Panc1 (cell line): ENCODE measurements around the gene PGC. TPM values are rescaled to one million over a fixed set of nuclear protein-coding genes. Genes with fewer than 3 reads are reported as not detected.
A peak's percentile ranks its signal among the peaks of the same experiment; 100 is the strongest.

Experiments
- ATAC-seq: fragments of 200-7000 bp; cut with Tn5 transposase; 2 replicates; pipeline ENCODE4 v1.9.1; 2020; ENCODE audit warnings: mild to moderate bottlenecking, moderate library complexity
- BruUV-seq: library from RNA; stranded (reverse); fragments of 400-500 nt; replicated peaks from 2 replicates; lab custom pipeline; 2021; lab: Mats Ljungman, UMichigan
- CTCF ChIA-PET: fragments of 300-600 bp; sonication (Branson Sonifier 250); formaldehyde crosslinking; loops from one replicate; lab custom pipeline; 2022; ENCODE audit warnings: antibody characterized with exemption; lab: Charles Lee
- POLR2A ChIA-PET: fragments of 300-600 bp; sonication (Branson Sonifier 250); formaldehyde crosslinking; loops from one replicate; lab custom pipeline; 2022; ENCODE audit warnings: antibody characterized with exemption; lab: Charles Lee
- DNase-seq: peaks from one replicate; pipeline ENCODE4 v3.0.0-alpha.2; 2010; ENCODE audit warnings: low read depth, low spot score
- H3K27ac ChIP-seq: 2 replicates; pipeline ENCODE4 v1.5.1; 2011; ENCODE audit warnings: mild to moderate bottlenecking, low read length, inconsistent platforms
- H3K27me3 ChIP-seq: fragments of 200-500 bp; sonication (Bioruptor generic); 2 replicates; pipeline ENCODE4 v1.6.0; 2014; ENCODE audit warnings: low read length, inconsistent platforms; ENCODE audit not compliant: control insufficient read depth, insufficient read depth
- H3K36me3 ChIP-seq: fragments of 200-500 bp; sonication (Bioruptor generic); 2 replicates; pipeline ENCODE4 v1.5.1; 2014; ENCODE audit warnings: inconsistent platforms, mild to moderate bottlenecking, low read length, moderate library complexity; ENCODE audit not compliant: control insufficient read depth, insufficient read depth
- H3K4me1 ChIP-seq: 2 replicates; pipeline ENCODE4 v1.5.1; 2011; ENCODE audit warnings: inconsistent platforms, mild to moderate bottlenecking, low read length, moderate library complexity; ENCODE audit not compliant: control insufficient read depth, insufficient read depth
- H3K4me3 ChIP-seq, 2 experiments: 2 replicates each; pipeline ENCODE4 v1.5.1; 2011 to 2012; ENCODE audit warnings: low read depth in 2 of 2, low read length in 2 of 2, mild to moderate bottlenecking in 2 of 2, inconsistent platforms in 1 of 2, moderate library complexity in 1 of 2
- H3K9me3 ChIP-seq: fragments of 200-500 bp; sonication (Bioruptor generic); 2 replicates; pipeline ENCODE4 v1.5.1; 2014; ENCODE audit warnings: low read depth, mild to moderate bottlenecking, inconsistent platforms, low read length, moderate library complexity; ENCODE audit not compliant: control insufficient read depth, insufficient read depth
- POLR2AphosphoS5 ChIP-seq: IDR thresholded peaks from 2 replicates; pipeline ENCODE4 v1.6.1; 2012; ENCODE audit warnings: mild to moderate bottlenecking, low read depth, low read length, moderate library complexity
- SIN3A ChIP-seq: IDR thresholded peaks from 2 replicates; pipeline ENCODE4 v1.6.1; 2012; ENCODE audit warnings: low read depth, mild to moderate bottlenecking, low read length, moderate library complexity, borderline replicate concordance; ENCODE audit not compliant: insufficient read depth
- TCF7L2 ChIP-seq: IDR thresholded peaks from 2 replicates; pipeline ENCODE4 v1.6.1; 2011; ENCODE audit warnings: mild to moderate bottlenecking, low read depth, low read length, inconsistent platforms
- in situ Hi-C: cut with HindIII; loops from 2 replicates; pipeline ENCODE4 v1.10.0; 2016; ENCODE audit warnings: low sequenced_read_pairs, low pct_unique_long_range_greater_than_20kb
- intact Hi-C: fragments of 100-400 bp; cut with micrococcal nuclease; formaldehyde crosslinking; loops from one replicate; pipeline ENCODE4 v1.10.0; 2022; ENCODE audit not compliant: unreplicated experiment
- total RNA-seq: library from RNA; stranded (reverse); gene quantifications from one replicate; pipeline ENCODE4 v1.2.1, GENCODE V29; 2021; ENCODE audit not compliant: unreplicated experiment
- TF ChIP-seq, protein P1 (sequence below): fragments of 450-650 bp; IDR thresholded peaks from 2 replicates; pipeline ENCODE4 v1.5.1; 2017; ENCODE audit warnings: mild to moderate bottlenecking
- TF ChIP-seq, protein P2 (sequence below), 2 experiments: IDR thresholded peaks; 2 replicates each; pipeline ENCODE4 v1.6.1; 2011 to 2012; ENCODE audit warnings: low read depth in 2 of 2, control low read depth in 1 of 2, low read length in 1 of 2, mild to moderate bottlenecking in 1 of 2, moderate library complexity in 1 of 2; ENCODE audit not compliant: insufficient read depth in 1 of 2

The PGC gene
- total RNA-seq, 1 experiment from 2014 or later: 0.18 TPM

DNA sequence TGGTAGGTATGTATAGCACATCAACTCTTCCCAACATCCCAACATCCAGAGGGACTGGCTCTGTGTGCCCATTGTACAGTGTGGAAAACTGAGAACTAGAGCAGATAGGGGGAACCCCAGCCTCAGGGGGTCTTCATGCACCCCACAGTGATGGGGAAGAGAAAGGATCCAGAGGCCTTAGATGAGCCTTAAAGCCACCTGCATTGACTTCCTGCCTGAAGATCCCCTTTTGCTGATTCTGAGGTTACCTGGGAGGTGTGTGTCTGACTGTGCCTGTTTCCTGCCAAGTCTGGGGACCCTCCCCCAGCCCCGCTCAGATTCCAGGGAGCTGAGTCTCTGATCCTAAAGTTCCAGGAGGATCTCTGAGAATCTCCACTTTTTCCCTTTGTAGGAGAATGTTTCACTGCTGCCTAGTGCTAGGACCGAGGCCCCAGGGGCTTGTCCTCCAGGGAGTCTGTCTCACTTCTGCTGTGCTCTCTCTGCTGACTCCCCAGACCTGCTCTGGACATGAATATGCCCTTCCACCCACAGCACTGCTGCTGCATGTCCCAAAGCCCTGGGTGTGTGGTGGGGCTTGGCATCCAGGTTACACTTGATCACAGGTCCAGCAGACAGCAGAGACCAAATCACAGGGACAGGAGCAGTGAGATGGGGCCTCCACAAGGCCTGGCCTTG is 12.8 kb upstream of the PGC start:
- no TSS peak for BruUV-seq
- Histone ChIP-seq H3K4me1 (no peaks in the 10 kb centered on the region), H3K36me3 (no peaks in the 10 kb centered on the region), H3K4me3 (no peak overlapping the region), H3K9me3 (no peaks in the 10 kb centered on the region), H3K27ac (no peak overlapping the region), H3K27me3 (no peaks in the 10 kb centered on the region)
- TF ChIP-seq SIN3A (no peak), POLR2AphosphoS5 (no peak), TCF7L2 (no peak)
- TF ChIP-seq, protein P1, sequence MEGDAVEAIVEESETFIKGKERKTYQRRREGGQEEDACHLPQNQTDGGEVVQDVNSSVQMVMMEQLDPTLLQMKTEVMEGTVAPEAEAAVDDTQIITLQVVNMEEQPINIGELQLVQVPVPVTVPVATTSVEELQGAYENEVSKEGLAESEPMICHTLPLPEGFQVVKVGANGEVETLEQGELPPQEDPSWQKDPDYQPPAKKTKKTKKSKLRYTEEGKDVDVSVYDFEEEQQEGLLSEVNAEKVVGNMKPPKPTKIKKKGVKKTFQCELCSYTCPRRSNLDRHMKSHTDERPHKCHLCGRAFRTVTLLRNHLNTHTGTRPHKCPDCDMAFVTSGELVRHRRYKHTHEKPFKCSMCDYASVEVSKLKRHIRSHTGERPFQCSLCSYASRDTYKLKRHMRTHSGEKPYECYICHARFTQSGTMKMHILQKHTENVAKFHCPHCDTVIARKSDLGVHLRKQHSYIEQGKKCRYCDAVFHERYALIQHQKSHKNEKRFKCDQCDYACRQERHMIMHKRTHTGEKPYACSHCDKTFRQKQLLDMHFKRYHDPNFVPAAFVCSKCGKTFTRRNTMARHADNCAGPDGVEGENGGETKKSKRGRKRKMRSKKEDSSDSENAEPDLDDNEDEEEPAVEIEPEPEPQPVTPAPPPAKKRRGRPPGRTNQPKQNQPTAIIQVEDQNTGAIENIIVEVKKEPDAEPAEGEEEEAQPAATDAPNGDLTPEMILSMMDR: no peak
- TF ChIP-seq, protein P2, sequence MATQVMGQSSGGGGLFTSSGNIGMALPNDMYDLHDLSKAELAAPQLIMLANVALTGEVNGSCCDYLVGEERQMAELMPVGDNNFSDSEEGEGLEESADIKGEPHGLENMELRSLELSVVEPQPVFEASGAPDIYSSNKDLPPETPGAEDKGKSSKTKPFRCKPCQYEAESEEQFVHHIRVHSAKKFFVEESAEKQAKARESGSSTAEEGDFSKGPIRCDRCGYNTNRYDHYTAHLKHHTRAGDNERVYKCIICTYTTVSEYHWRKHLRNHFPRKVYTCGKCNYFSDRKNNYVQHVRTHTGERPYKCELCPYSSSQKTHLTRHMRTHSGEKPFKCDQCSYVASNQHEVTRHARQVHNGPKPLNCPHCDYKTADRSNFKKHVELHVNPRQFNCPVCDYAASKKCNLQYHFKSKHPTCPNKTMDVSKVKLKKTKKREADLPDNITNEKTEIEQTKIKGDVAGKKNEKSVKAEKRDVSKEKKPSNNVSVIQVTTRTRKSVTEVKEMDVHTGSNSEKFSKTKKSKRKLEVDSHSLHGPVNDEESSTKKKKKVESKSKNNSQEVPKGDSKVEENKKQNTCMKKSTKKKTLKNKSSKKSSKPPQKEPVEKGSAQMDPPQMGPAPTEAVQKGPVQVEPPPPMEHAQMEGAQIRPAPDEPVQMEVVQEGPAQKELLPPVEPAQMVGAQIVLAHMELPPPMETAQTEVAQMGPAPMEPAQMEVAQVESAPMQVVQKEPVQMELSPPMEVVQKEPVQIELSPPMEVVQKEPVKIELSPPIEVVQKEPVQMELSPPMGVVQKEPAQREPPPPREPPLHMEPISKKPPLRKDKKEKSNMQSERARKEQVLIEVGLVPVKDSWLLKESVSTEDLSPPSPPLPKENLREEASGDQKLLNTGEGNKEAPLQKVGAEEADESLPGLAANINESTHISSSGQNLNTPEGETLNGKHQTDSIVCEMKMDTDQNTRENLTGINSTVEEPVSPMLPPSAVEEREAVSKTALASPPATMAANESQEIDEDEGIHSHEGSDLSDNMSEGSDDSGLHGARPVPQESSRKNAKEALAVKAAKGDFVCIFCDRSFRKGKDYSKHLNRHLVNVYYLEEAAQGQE (IDR thresholded peaks at IDR 0.05; ENCODE audit: insufficient read depth in 1 of 2, low read depth in 2 of 2, low read length in 1 of 2): no peak
- intact Hi-C loops (no loop called here), in situ Hi-C loops (no loop called here)
- peak; percentile 62; the same call in 1 of the 2 replicates for ATAC-seq
- no peak for DNase-seq
- POLR2A ChIA-PET: no interaction called here
- CTCF ChIA-PET: no interaction called here

DNA sequence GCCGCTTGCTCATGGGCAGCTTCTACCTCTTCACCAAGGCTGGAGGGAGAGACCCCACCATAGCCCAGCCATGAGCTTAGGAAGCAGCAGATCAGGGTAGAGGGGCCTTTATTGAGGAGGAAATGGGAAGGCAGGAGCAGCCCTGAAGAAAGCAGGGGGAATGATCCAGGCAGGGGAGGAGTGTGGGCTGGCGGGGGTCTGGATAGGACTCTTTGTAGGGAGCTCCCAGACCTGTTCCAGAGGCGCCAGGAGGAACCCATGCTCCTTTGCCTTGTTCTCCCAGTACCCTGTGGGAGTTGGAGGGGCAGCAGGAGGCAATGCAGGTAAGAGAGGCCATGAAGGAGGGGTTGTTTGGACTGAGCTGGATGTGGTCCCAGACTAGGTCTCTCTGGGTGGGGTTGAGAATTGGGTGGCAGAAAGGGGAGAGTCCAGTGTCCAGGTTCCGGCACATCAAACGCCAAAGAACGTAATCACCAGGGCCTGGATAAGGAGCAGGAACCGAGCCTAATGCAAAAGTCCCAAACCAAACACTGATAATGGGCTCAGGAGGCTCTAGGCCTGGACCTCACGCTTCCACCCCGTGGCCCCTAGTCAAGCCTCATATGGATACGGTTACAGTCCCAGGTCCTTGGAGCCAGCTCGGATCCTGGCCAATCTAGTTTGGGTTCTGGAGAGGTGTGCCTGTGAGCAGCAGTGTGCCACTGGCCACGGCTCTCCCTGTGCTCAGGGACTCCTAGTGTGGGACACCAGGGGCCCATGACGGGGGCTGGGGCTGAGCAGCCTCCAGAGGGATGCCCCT is 12.1 kb upstream of the PGC start:
- no peaks in the 10 kb centered on the region for H3K4me1 ChIP-seq
- TF ChIP-seq TCF7L2: no peak
- TF ChIP-seq, protein P2 (IDR thresholded peaks at IDR 0.05; ENCODE audit: insufficient read depth in 1 of 2, low read depth in 2 of 2, low read length in 1 of 2): no peak
- TF ChIP-seq, protein P1: no peak
- no peak for TF ChIP-seq POLR2AphosphoS5
- no peak for TF ChIP-seq SIN3A
- 0 out of 2 replicates have a peak, but pooled peaks have one; percentile 14 for ATAC-seq
- CTCF ChIA-PET: no interaction called here
- in situ Hi-C loops: no loop called here
- DNase-seq: no peak
- no peaks in the 10 kb centered on the region for H3K9me3 ChIP-seq
- no peak overlapping the region for H3K4me3 ChIP-seq
- H3K27me3 ChIP-seq: no peaks in the 10 kb centered on the region
- POLR2A ChIA-PET: no interaction called here
- H3K36me3 ChIP-seq: no peaks in the 10 kb centered on the region
- no TSS peak for BruUV-seq
- H3K27ac ChIP-seq: no peak overlapping the region
- intact Hi-C loops: no loop called here
